ENCODE results near the gene GATD1.

Gene GATD1

GRCh38 chr11:826836-827145 is 49.5 kb upstream of the GATD1 start (continued):
- TF ChIP-seq ZNF704 (tag by site-specific recombination; IDR thresholded peaks at IDR 0.05) (no peak), ZBTB1 (tag by site-specific recombination; IDR thresholded peaks at IDR 0.05) (no peak)

- CTCF ChIA-PET = no interaction called here
- H3K4me3 ChIP-seq (ENCODE audit: low read depth, low read length) = no peak overlapping the region
Measured at GRCh38 chr11:826227-826621, 48.9 kb upstream of the GATD1 start.

GRCh38 chr11:825366-826226 is 48.3 kb upstream of the GATD1 start:
- no peak overlapping the region for H3K4me3 ChIP-seq (ENCODE audit: low read depth, low read length)
- ChIA-PET POLR2A (interaction anchor here (0.6 to 1.0 kb wide), 4 partner anchors 8 to 18 kb away, joined by 3 to 6 read pairs (median 4); partner anchors contain the start of gene TSPAN4), CTCF (no interaction called here)
- H3K27ac ChIP-seq (ENCODE audit: extremely low read depth, low read depth, low read length) = no peak overlapping the region
- H3K36me3 ChIP-seq (ENCODE audit: control insufficient read depth in 2 of 2, insufficient read depth in 1 of 2, low read length in 2 of 2) = peaks cover 0 to 49% of the 10 kb centered on the region in 2 experiments; a peak in 2 of 3 replicates
- TF ChIP-seq KLF1 (tag by site-specific recombination; IDR thresholded peaks at IDR 0.05) = peak; percentile 76
- peak; percentile 56 for TF ChIP-seq GLIS1 (tag by site-specific recombination; IDR thresholded peaks at IDR 0.05)
- TF ChIP-seq ZNF623 (tag by site-specific recombination; IDR thresholded peaks at IDR 0.05) = no peak
- H3K4me1 ChIP-seq (ENCODE audit: control insufficient read depth, insufficient read depth, low read length) = no peaks in the 10 kb centered on the region
- H3K9me3 ChIP-seq (ENCODE audit: control insufficient read depth, insufficient read depth, low read depth, low read length) = no peaks in the 10 kb centered on the region

More at GRCh38 chr11:826227-826621, 48.9 kb upstream of the GATD1 start:
- no peak overlapping the region for H3K27ac ChIP-seq (ENCODE audit: extremely low read depth, low read depth, low read length)
- POLR2A ChIA-PET = interaction anchor here (0.6 to 1.0 kb wide), 3 partner anchors 9 to 17 kb away, joined by 3 to 6 read pairs (median 4); partner anchors contain the start of gene TSPAN4
- H3K4me1 ChIP-seq (ENCODE audit: control insufficient read depth, insufficient read depth, low read length) = no peaks in the 10 kb centered on the region
- no peaks in the 10 kb centered on the region for H3K9me3 ChIP-seq (ENCODE audit: control insufficient read depth, insufficient read depth, low read depth, low read length)
- no peak for TF ChIP-seq ZNF529 (tag by site-specific recombination; IDR thresholded peaks at IDR 0.05; ENCODE audit: insufficient replicate concordance)
- no peak for TF ChIP-seq ZBTB8A (tag by site-specific recombination; IDR thresholded peaks at IDR 0.05)
- TF ChIP-seq ZNF175 (tag by site-specific recombination; IDR thresholded peaks at IDR 0.05) = no peak
- TF ChIP-seq ZNF214 (tag by site-specific recombination; IDR thresholded peaks at IDR 0.05; ENCODE audit: borderline replicate concordance) = no peak
- no peak for TF ChIP-seq OSR2 (tag by site-specific recombination; IDR thresholded peaks at IDR 0.05)
- peaks cover 0 to 44% of the 10 kb centered on the region in 2 experiments; a peak in 2 of 3 replicates for H3K36me3 ChIP-seq (ENCODE audit: control insufficient read depth in 2 of 2, insufficient read depth in 1 of 2, low read length in 2 of 2)

- no peak overlapping the region for H3K27ac ChIP-seq (ENCODE audit: extremely low read depth, low read depth, low read length)
- no peaks in the 10 kb centered on the region for H3K9me3 ChIP-seq (ENCODE audit: control insufficient read depth, insufficient read depth, low read depth, low read length)
- TF ChIP-seq WT1 (tag by site-specific recombination; IDR thresholded peaks at IDR 0.05) (peak; percentile 12; the same call in 1 of the 2 replicates), ZEB2 (tag by site-specific recombination; IDR thresholded peaks at IDR 0.05) (no peak), TCF7L2 (IDR thresholded peaks at IDR 0.05; ENCODE audit: borderline replicate concordance, low read depth, low read length) (no peak), ZNF792 (tag by site-specific recombination; IDR thresholded peaks at IDR 0.05) (no peak), ZNF146 (tag by site-specific recombination; IDR thresholded peaks at IDR 0.05) (no peak), GLI4 (tag by site-specific recombination; IDR thresholded peaks at IDR 0.05) (no peak), HIC1 (tag by site-specific recombination; IDR thresholded peaks at IDR 0.05) (no peak)
- POLR2A ChIA-PET = interaction anchor here (0.7 kb wide), 1 partner anchor 9 kb away, joined by 4 read pairs; no protein-coding TSS in a partner anchor
- H3K4me1 ChIP-seq (ENCODE audit: control insufficient read depth, insufficient read depth, low read length) = 0 out of 2 replicates have a peak, but pooled peaks cover 3% of the 10 kb centered on the region
- no peak overlapping the region for H3K4me3 ChIP-seq (ENCODE audit: low read depth, low read length)
- CTCF ChIA-PET = no interaction called here
- H3K36me3 ChIP-seq (ENCODE audit: control insufficient read depth in 2 of 2, insufficient read depth in 1 of 2, low read length in 2 of 2) = peaks cover 0 to 49% of the 10 kb centered on the region in 2 experiments; a peak in 2 of 3 replicates
Measured at GRCh38 chr11:824942-825341, 47.7 kb upstream of the GATD1 start.

Data from HEK293 (cell line).